ENCODE measurements around the gene MMP24. TPM values are rescaled to one million over a fixed set of nuclear protein-coding genes. Genes with fewer than 3 reads are reported as not detected.

The MMP24 gene
- total RNA-seq, 1 experiment from 2014 or later = 7.1 TPM

- intact Hi-C loops (cut with micrococcal nuclease; ENCODE audit: unreplicated experiment) = no loop called here
Measured at GRCh38 chr20:35317416-35318210, 91.1 kb downstream of the MMP24 start.

More at GRCh38 chr20:35317416-35318210, 91.1 kb downstream of the MMP24 start:
- ChIA-PET POLR2A (no interaction called here), CTCF (no interaction called here)
- no peaks in the 10 kb centered on the region for H3K36me3 ChIP-seq (ENCODE audit: control insufficient read depth, insufficient read depth, low read length)
- ATAC-seq (no peak), DNase-seq (ENCODE audit: low read depth, low spot score) (no peak)
- no peaks in the 10 kb centered on the region for H3K9me3 ChIP-seq (ENCODE audit: control insufficient read depth, insufficient read depth, low read depth, low read length)
- in situ Hi-C loops (cut with HindIII; ENCODE audit: low pct_unique_long_range_greater_than_20kb, low sequenced_read_pairs) = no loop called here
- H3K27me3 ChIP-seq (ENCODE audit: control insufficient read depth, insufficient read depth, low read length) = no peaks in the 10 kb centered on the region
- TF ChIP-seq CTCF (IDR thresholded peaks at IDR 0.05) (no peak), POLR2AphosphoS5 (IDR thresholded peaks at IDR 0.05; ENCODE audit: low read depth, low read length) (no peak), TCF7L2 (IDR thresholded peaks at IDR 0.05; ENCODE audit: low read depth, low read length) (no peak), SIN3A (IDR thresholded peaks at IDR 0.05; ENCODE audit: borderline replicate concordance, insufficient read depth, low read depth, low read length) (no peak), REST (IDR thresholded peaks at IDR 0.05; ENCODE audit: insufficient read depth in 1 of 2, low read depth in 2 of 2, low read length in 1 of 2) (no peak)
- BruUV-seq (replicated peaks) = TSS peak; percentile 55
- H3K4me3 ChIP-seq (ENCODE audit: low read depth in 2 of 2, low read length in 2 of 2) = no peak overlapping the region
- H3K27ac ChIP-seq (ENCODE audit: low read length) = peak overlapping the region; percentile 84
- peaks cover 38% of the 10 kb centered on the region for H3K4me1 ChIP-seq (ENCODE audit: control insufficient read depth, insufficient read depth, low read length)

All from Panc1 (cell line).